Rectal smooth muscle tissue (tissue), 1 donor: ENCODE measurements around the gene MSH2.

Source experiments
- H3K27ac ChIP-seq: one replicate; pipeline ENCODE4 v1.7.0; 2013; ENCODE audit warnings: low read depth, low read length, inconsistent platforms
- H3K27me3 ChIP-seq: one replicate; pipeline ENCODE4 v1.7.0; 2013; ENCODE audit warnings: low read length; ENCODE audit not compliant: control insufficient read depth, insufficient read depth
- H3K36me3 ChIP-seq: one replicate; pipeline ENCODE4 v1.7.0; 2013; ENCODE audit warnings: low read length; ENCODE audit not compliant: control insufficient read depth, insufficient read depth
- H3K4me1 ChIP-seq: one replicate; pipeline ENCODE4 v1.7.0; 2013; ENCODE audit warnings: low read length; ENCODE audit not compliant: control insufficient read depth, insufficient read depth
- H3K4me3 ChIP-seq: one replicate; pipeline ENCODE4 v1.7.0; 2013; ENCODE audit warnings: low read length
- H3K9ac ChIP-seq: one replicate; pipeline ENCODE4 v1.7.0; 2013; ENCODE audit warnings: low read length

MSH2 gene

GRCh38 chr2:47506024-47506423 lies 103.1 kb downstream of the MSH2 start:
- H3K27ac ChIP-seq: no peak overlapping the region
- H3K4me3 ChIP-seq: no peak overlapping the region
- no peaks in the 10 kb centered on the region for H3K4me1 ChIP-seq
- no peaks in the 10 kb centered on the region for H3K27me3 ChIP-seq
- H3K36me3 ChIP-seq: no peaks in the 10 kb centered on the region
- H3K9ac ChIP-seq: no peak overlapping the region

DNA sequence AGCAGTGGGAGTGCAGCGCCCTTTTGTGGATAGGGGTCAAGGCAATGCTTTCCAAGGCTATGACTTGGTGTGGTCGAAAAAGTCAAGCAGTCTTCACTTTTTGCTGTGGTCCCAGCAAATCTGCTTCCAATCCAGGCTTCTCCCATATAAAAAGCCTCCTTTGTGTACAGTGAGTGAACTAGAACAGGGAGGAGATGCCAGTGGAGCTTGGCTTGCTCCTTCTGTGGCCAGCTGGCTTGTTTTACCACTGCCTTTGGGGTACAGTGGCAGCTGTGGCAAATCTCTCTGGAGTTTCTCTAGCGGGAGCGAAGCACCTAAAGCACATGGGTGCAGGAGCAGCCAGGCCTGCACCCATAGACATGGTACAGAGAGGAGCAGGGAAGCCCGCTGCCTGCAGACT lies 103.5 kb downstream of the MSH2 start:
- H3K27me3 ChIP-seq: no peaks in the 10 kb centered on the region
- H3K36me3 ChIP-seq: no peaks in the 10 kb centered on the region
- H3K9ac ChIP-seq: no peak overlapping the region
- no peak overlapping the region for H3K27ac ChIP-seq
- no peaks in the 10 kb centered on the region for H3K4me1 ChIP-seq
- H3K4me3 ChIP-seq: no peak overlapping the region

GRCh38 chr2:47508080-47508479 lies 105.1 kb downstream of the MSH2 start:
- no peak overlapping the region for H3K4me3 ChIP-seq
- H3K27ac ChIP-seq: no peak overlapping the region
- no peaks in the 10 kb centered on the region for H3K4me1 ChIP-seq
- H3K36me3 ChIP-seq: no peaks in the 10 kb centered on the region
- no peaks in the 10 kb centered on the region for H3K27me3 ChIP-seq
- H3K9ac ChIP-seq: no peak overlapping the region

GRCh38 chr2:47508641-47509040 lies 105.7 kb downstream of the MSH2 start:
- Histone ChIP-seq H3K36me3 (no peaks in the 10 kb centered on the region), H3K4me1 (no peaks in the 10 kb centered on the region), H3K4me3 (no peak overlapping the region), H3K27ac (no peak overlapping the region), H3K9ac (no peak overlapping the region), H3K27me3 (no peaks in the 10 kb centered on the region)

- Histone ChIP-seq H3K9ac (no peak overlapping the region), H3K4me1 (no peaks in the 10 kb centered on the region), H3K4me3 (no peak overlapping the region), H3K27ac (no peak overlapping the region), H3K27me3 (no peaks in the 10 kb centered on the region), H3K36me3 (no peaks in the 10 kb centered on the region)
Measured at GRCh38 chr2:47509250-47509649, 106.3 kb downstream of the MSH2 start.

DNA sequence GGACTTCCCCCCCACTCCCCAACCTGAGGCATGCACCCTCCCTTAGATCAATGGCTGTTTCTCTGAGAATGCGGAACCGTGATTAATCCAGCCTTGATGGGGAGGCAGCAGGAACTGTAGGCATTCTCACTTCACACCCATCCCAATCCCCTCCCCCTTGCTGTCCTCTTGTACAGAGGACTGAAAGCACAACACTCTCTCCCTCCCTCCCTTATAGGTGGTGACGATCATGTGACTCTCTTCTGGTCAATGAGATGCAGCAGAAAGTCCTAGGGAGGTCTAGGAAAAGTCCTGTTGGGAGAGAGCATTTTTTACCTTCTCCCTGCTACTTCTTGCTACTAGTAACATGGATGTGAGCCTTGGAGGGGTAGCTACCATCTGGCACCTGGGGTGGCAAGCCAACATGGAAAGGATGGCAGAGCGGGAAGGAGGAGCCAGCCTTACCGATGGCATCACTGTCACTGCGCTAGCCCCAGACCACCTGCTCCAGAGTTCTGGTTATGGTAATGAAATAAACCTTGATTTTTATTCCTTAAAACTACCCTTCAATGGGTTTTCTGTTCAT lies 106.9 kb downstream of the MSH2 start:
- Histone ChIP-seq H3K36me3 (no peaks in the 10 kb centered on the region), H3K4me1 (no peaks in the 10 kb centered on the region), H3K9ac (no peak overlapping the region), H3K4me3 (no peak overlapping the region), H3K27ac (no peak overlapping the region), H3K27me3 (no peaks in the 10 kb centered on the region)

DNA sequence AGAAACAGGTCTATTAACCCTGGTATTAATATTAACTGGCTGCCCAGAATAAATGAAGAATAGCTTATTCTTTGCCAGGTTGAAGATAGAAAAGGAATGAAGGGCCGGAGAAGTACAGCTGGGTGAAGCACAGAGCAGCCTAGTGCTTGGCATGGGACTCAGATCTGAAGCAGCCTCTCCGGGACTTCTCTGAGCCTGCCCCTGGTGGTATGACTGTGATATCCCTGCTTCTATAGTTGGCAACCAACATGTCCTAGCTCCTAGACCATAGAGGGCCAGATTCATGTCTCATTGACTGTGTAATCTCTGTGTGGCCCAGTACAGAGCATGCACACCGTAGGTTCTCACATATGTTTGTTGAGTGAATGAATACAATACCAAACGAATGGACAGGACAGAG lies 107.8 kb downstream of the MSH2 start:
- Histone ChIP-seq H3K27me3 (no peaks in the 10 kb centered on the region), H3K27ac (no peak overlapping the region), H3K9ac (no peak overlapping the region), H3K4me3 (no peak overlapping the region), H3K4me1 (no peaks in the 10 kb centered on the region), H3K36me3 (no peaks in the 10 kb centered on the region)

DNA sequence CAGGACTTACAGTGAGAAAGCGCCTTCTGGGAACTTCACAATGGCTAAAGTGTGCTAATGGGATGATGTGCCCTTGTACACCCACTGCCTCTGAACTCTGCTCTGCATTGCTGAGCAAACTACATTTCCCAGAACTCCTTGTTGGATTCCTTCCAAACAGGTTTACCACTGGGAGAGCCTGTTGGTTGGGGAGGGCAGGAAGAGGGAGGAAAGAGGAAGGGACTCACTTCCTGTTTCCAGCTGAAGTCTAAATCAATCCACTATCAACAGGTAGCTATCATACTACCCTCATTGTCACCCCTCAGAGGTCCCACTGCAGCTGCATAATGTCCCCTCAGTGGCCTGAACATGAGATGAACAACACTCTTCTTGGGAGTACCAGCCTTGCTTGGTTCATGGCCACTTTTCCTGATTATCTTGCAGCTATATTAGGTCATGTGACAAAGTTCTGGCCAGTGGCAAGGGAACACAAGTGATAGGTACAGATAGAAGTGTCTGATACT lies 109.7 kb downstream of the MSH2 start:
- no peak overlapping the region for H3K4me3 ChIP-seq
- H3K27me3 ChIP-seq: no peaks in the 10 kb centered on the region
- H3K36me3 ChIP-seq: no peaks in the 10 kb centered on the region
- H3K27ac ChIP-seq: no peak overlapping the region
- no peak overlapping the region for H3K9ac ChIP-seq
- H3K4me1 ChIP-seq: no peaks in the 10 kb centered on the region

GRCh38 chr2:47513981-47514520 lies 111.1 kb downstream of the MSH2 start:
- Histone ChIP-seq H3K36me3 (no peaks in the 10 kb centered on the region), H3K9ac (no peak overlapping the region), H3K27ac (no peak overlapping the region), H3K27me3 (no peaks in the 10 kb centered on the region), H3K4me3 (no peak overlapping the region), H3K4me1 (no peaks in the 10 kb centered on the region)

DNA sequence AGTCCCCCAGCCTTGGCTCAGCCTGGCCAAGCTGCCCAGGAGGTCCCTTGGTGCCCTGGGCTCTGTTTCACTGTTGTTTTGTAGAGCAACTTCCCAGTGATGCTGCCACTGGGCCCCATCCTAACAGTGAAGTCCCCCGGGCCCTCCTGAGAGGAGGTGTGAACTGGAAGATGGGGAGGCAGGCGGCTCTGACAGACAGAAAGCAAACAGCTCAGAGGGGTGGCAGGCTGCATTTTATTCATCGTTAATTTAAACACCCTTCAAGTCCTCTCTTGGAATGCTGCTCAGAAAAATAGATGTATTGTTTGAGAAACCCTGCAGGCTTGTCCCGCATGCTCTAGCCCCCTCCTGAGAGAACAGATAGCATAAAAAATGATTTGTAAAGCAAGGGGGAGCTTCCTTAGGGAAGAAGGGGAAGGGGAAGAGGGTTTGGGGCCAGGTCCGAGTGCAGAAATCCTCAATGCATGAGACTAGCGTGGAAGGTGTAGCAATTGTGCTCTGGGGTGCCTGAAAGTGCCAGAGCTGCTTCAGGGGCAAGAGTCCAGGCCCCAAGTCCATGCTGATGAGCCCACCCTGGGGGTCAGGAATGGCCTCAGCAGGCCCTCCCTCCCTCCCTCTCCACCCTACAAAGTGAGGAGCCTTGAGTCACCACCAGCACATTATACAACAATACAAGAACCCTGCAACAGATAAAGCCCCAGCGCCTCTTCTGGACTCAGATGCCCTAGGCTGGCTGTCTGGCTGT lies 113.6 kb downstream of the MSH2 start:
- no peaks in the 10 kb centered on the region for H3K27me3 ChIP-seq
- no peak overlapping the region for H3K4me3 ChIP-seq
- no peaks in the 10 kb centered on the region for H3K4me1 ChIP-seq
- H3K9ac ChIP-seq: no peak overlapping the region
- no peaks in the 10 kb centered on the region for H3K36me3 ChIP-seq
- no peak overlapping the region for H3K27ac ChIP-seq

GRCh38 chr2:47518497-47519146 lies 115.7 kb downstream of the MSH2 start:
- no peak overlapping the region for H3K9ac ChIP-seq
- H3K4me1 ChIP-seq: no peaks in the 10 kb centered on the region
- H3K27me3 ChIP-seq: no peaks in the 10 kb centered on the region
- no peak overlapping the region for H3K27ac ChIP-seq
- H3K4me3 ChIP-seq: no peak overlapping the region
- H3K36me3 ChIP-seq: no peaks in the 10 kb centered on the region

DNA sequence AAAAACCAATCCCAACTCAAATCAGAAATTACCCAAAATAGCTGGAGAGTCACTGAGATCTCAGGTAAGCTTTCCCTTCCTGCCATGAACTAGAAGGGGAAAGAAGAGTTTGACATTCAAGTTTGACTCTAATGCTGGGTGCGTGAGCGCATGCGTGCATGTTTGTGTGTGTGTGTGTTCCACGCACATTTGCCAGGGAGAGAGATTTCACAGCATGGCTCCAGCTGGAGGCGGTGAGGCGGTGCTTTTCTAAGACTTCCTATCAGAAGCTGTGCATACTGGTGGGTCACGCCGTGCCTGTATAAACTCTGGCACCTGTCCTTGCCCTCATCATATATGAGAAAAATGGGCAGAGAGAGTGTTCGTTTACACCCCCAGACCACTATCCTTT lies 116.2 kb downstream of the MSH2 start:
- H3K27me3 ChIP-seq: no peaks in the 10 kb centered on the region
- no peaks in the 10 kb centered on the region for H3K4me1 ChIP-seq
- no peak overlapping the region for H3K9ac ChIP-seq
- no peaks in the 10 kb centered on the region for H3K36me3 ChIP-seq
- H3K27ac ChIP-seq: no peak overlapping the region
- H3K4me3 ChIP-seq: no peak overlapping the region
